Loucy (cell line): Measurements from ENCODE around the gene RGS7BP.
"Not testable (repeated sequence)": the region's sequence is repeated elsewhere in the genome, so short reads cannot be mapped to it uniquely, and the experiment has no call there.

Experiments
- EZH2phosphoT487 ChIP-seq: fragments of 200-600 bp; IDR thresholded peaks from 2 replicates; pipeline ENCODE4 v1.6.1; 2018; ENCODE audit warnings: antibody characterized with exemption, mild to moderate bottlenecking, moderate library complexity, borderline replicate concordance
- TF ChIP-seq, protein P1 (sequence below): fragments of 200-600 bp; sonication (generic); conservative IDR thresholded peaks from 2 replicates; pipeline ENCODE4 v1.5.1; 2014; ENCODE audit warnings: mild to moderate bottlenecking, antibody characterized with exemption, low read length

DNA sequence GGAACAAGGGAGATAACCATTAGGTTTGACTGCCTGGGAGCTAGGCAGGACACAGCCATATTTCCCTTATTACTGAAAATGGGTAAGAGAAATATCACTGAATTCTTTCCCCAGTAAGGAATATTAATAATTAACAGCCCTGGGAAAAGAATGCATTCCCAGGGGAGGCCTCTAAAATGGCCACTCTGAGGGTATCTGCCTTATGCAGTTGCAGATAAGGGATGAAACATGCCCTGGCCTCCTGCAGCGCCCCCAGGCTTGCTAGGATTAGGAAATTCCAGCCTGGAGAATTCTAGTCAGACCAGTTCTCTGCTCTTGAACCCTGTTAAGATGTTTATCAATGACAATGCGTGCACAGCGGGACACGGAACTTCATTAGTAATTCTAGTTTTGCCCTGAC lies 52.8 kb downstream of the RGS7BP start:
- TF ChIP-seq, protein P1, sequence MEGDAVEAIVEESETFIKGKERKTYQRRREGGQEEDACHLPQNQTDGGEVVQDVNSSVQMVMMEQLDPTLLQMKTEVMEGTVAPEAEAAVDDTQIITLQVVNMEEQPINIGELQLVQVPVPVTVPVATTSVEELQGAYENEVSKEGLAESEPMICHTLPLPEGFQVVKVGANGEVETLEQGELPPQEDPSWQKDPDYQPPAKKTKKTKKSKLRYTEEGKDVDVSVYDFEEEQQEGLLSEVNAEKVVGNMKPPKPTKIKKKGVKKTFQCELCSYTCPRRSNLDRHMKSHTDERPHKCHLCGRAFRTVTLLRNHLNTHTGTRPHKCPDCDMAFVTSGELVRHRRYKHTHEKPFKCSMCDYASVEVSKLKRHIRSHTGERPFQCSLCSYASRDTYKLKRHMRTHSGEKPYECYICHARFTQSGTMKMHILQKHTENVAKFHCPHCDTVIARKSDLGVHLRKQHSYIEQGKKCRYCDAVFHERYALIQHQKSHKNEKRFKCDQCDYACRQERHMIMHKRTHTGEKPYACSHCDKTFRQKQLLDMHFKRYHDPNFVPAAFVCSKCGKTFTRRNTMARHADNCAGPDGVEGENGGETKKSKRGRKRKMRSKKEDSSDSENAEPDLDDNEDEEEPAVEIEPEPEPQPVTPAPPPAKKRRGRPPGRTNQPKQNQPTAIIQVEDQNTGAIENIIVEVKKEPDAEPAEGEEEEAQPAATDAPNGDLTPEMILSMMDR, result not testable (repeated sequence)
- not testable (repeated sequence) for TF ChIP-seq EZH2phosphoT487
